ENCODE results near the gene NOSIP.

- TF ChIP-seq, protein P1, sequence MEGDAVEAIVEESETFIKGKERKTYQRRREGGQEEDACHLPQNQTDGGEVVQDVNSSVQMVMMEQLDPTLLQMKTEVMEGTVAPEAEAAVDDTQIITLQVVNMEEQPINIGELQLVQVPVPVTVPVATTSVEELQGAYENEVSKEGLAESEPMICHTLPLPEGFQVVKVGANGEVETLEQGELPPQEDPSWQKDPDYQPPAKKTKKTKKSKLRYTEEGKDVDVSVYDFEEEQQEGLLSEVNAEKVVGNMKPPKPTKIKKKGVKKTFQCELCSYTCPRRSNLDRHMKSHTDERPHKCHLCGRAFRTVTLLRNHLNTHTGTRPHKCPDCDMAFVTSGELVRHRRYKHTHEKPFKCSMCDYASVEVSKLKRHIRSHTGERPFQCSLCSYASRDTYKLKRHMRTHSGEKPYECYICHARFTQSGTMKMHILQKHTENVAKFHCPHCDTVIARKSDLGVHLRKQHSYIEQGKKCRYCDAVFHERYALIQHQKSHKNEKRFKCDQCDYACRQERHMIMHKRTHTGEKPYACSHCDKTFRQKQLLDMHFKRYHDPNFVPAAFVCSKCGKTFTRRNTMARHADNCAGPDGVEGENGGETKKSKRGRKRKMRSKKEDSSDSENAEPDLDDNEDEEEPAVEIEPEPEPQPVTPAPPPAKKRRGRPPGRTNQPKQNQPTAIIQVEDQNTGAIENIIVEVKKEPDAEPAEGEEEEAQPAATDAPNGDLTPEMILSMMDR (conservative IDR thresholded peaks at IDR 0.05), result no peak
- peak; percentile 64; the same call in 1 of the 2 replicates for TF ChIP-seq ZFX (IDR thresholded peaks at IDR 0.05)
Observed at GRCh38 chr19:49590071-49590970, 10.0 kb upstream of the NOSIP start.

Measured in C4-2B (cell line).